ENCODE results near the gene EGR4.

GRCh38 chr2:73333564-73333963, 40.2 kb upstream of the EGR4 start:
- TF ChIP-seq CTCF (IDR thresholded peaks at IDR 0.05) (no peak), EP300 (IDR thresholded peaks at IDR 0.05) (no peak), POLR2A (IDR thresholded peaks at IDR 0.05) (no peak)

Data from tibial nerve (tissue), 4 donors.